ENCODE results near the gene UMPS.
"Not testable (repeated sequence)": the region's sequence is repeated elsewhere in the genome, so short reads cannot be mapped to it uniquely, and the experiment has no call there.

- not testable (repeated sequence) for TF ChIP-seq POLR2A (IDR thresholded peaks at IDR 0.05; ENCODE audit: low read length); GATA1 (IDR thresholded peaks at IDR 0.05; ENCODE audit: low read depth, low read length)
Observed at GRCh38 chr3:124789103-124789502, 58.9 kb downstream of the UMPS start.
